HG02870 (cell line): Measurements from ENCODE around the gene ZNF785.
A peak's percentile ranks its signal among the peaks of the same experiment; 100 is the strongest.
"Not testable (repeated sequence)": the region's sequence is repeated elsewhere in the genome, so short reads cannot be mapped to it uniquely, and the experiment has no call there.

Experiments used
- ATAC-seq: cut with Tn5 transposase; IDR thresholded peaks from one replicate; pipeline ENCODE4 v1.9.1; 2021; ENCODE audit warnings: mild to moderate bottlenecking, moderate library complexity; ENCODE audit not compliant: unreplicated experiment

Gene ZNF785

DNA sequence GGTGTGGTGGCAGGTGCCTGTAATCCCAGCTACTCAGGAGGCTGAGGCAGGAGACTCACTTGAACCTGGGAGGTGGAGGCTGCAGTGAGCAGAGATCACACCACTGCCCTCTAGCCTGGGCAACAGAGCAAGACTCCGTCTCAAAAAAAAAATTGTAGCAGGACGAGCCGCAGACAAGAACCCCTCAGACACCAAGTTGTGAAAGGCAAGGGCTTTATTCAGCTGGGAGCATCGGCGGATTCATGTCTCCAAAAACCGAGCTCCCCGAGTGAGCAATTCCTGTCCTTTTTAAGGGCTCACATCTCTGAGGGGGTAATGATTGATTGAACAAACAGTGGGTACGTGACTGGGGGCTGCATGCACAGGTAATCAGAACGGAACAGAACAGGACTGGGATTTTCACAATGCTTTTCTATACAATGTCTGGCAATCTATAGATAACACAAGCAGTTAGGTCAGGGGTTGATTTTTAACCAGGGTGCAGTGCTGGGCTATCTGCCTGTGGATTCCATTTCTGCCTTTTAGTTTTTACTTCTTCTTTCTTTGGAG is 44.5 kb downstream of the ZNF785 start:
- ATAC-seq: not testable (repeated sequence)

GRCh38 chr16:30539986-30540526 is 45.4 kb downstream of the ZNF785 start:
- ATAC-seq: not testable (repeated sequence)

DNA sequence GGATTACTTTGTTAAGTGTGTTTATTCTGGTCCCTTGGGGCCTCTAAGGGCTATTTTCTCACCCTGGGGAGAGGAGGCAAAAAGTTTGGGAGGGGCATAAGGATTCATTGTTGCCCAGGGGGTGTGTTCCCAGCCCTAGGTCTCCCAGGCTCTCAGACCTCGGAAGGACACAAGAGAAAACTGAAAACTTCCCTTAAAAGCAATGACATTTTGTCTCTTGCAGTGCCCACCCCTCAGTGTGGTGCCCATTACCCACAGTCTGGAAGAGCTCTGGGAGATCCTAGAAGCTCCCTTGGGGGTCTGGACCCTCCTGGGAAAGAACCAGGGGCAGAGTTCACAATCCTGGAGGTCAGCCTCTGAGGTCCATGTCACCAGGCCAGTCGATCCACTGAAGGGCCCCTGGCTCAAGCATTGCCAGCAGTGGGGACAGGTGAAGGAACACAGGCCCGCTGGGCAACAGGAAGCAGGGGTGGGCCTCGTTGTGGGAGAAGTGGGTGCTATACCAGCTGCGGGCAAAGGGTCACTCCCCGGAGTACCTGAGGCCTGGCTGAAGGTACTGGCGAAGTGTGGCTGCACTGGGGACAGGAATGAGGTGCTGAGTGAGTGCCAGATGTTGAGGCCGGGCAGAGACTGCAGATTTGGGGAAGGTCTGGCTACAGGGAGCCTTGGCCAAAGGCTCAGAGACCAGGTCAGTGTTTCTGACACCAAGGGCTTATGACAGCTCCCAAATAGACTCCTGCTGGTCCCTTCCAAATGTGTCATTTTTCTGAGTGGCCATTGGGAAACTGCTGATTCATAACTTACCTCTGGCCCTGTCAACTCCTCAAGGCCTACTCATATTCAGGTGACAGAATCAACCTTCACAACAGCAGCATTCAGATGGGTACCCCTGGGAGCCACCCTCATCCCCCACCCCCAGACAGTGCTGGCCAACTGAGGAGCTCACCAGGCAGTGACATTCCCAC is 46.2 kb downstream of the ZNF785 start:
- no peak for ATAC-seq

GRCh38 chr16:30536391-30537024 is 49.0 kb downstream of the ZNF785 start:
- not testable (repeated sequence) for ATAC-seq

- ATAC-seq: peak; percentile 41
Measured at GRCh38 chr16:30535777-30536190, 49.7 kb downstream of the ZNF785 start.

- no peak for ATAC-seq
Measured at GRCh38 chr16:30535106-30535776, 50.3 kb downstream of the ZNF785 start.

DNA sequence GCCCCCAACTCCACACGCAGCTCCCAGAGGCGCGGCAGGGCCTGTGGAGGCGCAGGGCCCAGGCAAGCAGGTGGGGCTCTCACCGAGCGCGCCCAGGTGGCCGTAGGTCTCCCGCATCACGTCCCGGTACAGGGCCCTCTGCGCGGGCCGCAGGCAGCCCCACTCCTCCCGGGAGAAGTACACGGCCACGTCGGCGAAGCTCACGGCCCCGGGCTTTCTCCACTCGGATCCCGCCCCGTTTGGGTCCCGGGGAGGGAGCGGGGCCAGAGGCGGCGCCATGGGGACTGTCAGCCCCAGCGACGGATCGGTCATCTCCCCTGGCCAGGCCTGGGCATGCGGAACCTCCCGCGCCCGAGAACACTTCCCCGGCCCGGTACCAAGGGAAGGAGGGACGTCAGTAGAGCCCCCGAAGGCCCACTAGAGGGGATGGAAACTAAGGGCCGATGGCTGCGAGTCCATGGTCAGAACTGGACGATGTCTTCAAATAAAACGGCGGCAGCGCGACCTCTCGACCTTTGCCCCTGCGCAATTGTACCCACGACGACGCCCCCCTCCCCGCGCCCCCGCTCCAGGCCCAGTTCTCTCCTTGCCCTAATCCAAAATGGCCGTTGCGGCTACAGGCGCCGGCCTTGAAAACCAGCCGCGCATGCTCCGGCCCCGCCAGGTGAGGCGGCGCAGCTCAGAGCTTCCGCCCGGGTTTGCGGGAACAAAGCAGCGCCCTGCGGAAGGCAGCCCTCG is 51.0 kb downstream of the ZNF785 start, which contains the start of gene ZNF747:
Gene ZNF747 (minus strand): TSS at position 491 of the 738 bp plus-strand sequence. CDS start 179 bp downstream, at position 312.
- no peak for ATAC-seq

DNA sequence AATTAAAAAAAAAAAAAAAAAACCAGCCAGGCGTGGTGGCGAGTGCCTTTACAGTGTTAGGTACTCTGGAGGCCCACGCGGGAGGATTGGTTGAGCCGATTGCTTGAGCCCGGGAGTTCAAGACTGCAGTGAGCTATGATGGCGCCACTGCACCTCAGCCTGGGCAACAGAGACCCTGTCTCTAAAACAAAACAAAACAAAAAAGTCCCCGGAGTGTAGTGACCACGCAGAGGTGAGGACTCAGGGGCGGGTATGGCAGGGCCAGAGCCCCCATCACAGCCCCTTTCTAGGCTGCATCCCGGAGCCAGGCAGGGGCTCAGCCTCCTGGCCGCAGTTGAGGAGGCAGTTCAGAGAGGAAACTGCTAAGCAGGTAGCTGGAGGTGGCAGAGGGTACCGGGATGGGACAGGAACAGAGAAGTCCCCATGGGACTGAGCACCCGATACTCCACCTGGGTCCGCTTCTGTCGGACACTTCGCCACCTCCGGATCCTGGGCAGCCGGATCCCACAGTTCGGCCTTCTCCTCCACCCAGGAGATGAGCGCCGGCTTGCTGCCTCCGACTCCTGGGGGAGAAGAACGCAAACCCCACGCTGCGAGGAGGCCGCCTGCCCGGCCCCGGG is 51.6 kb downstream of the ZNF785 start:
- no peak for ATAC-seq

DNA sequence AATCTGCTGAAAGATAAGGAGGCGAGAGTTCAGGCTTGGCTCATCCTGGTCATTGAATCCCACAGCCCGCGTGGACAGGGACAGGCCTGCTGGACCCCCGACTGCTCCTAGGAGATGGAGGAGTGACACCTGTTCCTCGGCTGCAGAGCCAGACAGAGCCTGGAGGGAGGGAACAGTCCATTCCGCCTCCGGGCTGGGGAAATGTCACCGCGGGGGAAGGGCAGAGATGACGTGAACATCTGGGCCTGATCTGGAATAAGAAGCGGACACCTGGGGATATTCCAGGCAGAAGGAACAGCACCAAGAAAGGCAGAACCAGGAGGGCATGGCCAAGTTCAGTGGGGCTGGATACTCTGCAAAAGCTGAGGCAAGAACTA is 52.4 kb downstream of the ZNF785 start:
- no peak for ATAC-seq

GRCh38 chr16:30532285-30533145 is 53.0 kb downstream of the ZNF785 start:
- no peak for ATAC-seq
